ENCODE measurements around the gene DPH7.

DNA sequence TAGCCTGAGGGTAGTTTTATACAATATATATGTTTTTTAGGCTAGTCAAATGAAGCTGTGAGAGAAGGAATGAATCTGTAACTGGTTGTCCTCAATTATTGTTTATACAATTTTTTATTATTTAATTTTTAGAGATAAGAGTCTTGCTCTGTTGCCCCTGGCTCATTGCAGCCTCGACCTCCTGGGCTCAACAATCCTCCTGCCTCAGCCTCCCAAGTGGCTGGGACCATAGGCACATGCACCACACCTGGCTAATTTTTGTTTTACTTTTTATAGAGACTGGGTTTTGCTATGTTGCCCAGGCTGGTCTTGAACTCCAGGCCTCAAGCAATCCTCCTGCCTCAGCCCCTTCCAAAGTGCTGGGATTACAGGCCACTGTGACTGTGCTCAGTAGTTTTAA is 24.4 kb downstream of the DPH7 start:
- no peak for TF ChIP-seq GABPA (IDR thresholded peaks at IDR 0.05; ENCODE audit: borderline replicate concordance, insufficient read depth, low read length)
- TF ChIP-seq, protein P1, sequence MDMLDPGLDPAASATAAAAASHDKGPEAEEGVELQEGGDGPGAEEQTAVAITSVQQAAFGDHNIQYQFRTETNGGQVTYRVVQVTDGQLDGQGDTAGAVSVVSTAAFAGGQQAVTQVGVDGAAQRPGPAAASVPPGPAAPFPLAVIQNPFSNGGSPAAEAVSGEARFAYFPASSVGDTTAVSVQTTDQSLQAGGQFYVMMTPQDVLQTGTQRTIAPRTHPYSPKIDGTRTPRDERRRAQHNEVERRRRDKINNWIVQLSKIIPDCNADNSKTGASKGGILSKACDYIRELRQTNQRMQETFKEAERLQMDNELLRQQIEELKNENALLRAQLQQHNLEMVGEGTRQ (IDR thresholded peaks at IDR 0.05; ENCODE audit: low read length): no peak
